IMR-90 (cell line): ENCODE measurements around the gene SLC25A22.

Experiments
- BHLHE40 ChIP-seq: fragments of 150-350 bp; IDR thresholded peaks from 2 replicates; pipeline ENCODE4 v1.6.1; 2016; ENCODE audit warnings: mild to moderate bottlenecking, low read depth, low read length
- CEBPB ChIP-seq: IDR thresholded peaks from 2 replicates; pipeline ENCODE4 v1.6.1; 2012; ENCODE audit warnings: low read depth, low read length, improper control_type of control experiment
- CTCF ChIP-seq: conservative IDR thresholded peaks from 2 replicates; pipeline ENCODE4 v1.5.1; 2012; ENCODE audit warnings: mild to moderate bottlenecking, low read depth, low read length, improper control_type of control experiment
- MXI1 ChIP-seq: IDR thresholded peaks from 2 replicates; pipeline ENCODE4 v1.6.1; 2012; ENCODE audit warnings: low read depth, mild to moderate bottlenecking, low read length, moderate library complexity, borderline replicate concordance
- POLR2A ChIP-seq: IDR thresholded peaks from 2 replicates; pipeline ENCODE4 v1.6.1; 2012; ENCODE audit warnings: mild to moderate bottlenecking, low read depth, low read length
- RAD21 ChIP-seq: IDR thresholded peaks from 2 replicates; pipeline ENCODE4 v1.6.1; 2012; ENCODE audit warnings: low read length, improper control_type of control experiment
- RFX5 ChIP-seq: IDR thresholded peaks from 2 replicates; pipeline ENCODE4 v1.8.0; 2012; ENCODE audit warnings: low read depth, mild to moderate bottlenecking, low read length, moderate library complexity

GRCh38 chr11:799641-800316 lies 1.7 kb upstream of the SLC25A22 start:
- TF ChIP-seq CTCF (no peak), POLR2A (no peak), RFX5 (no peak), CEBPB (no peak), MXI1 (no peak), BHLHE40 (no peak), RAD21 (no peak)
